ENCODE measurements around the gene GUCY1B1.

The GUCY1B1 gene

GRCh38 chr4:155758481-155759371 lies at the start of gene GUCY1B1:
Gene GUCY1B1, plus strand, starts transcription at chr4:155759021. Its CDS starts 120 bp downstream, at chr4:155759141.
- DNase-seq (ENCODE audit: low read depth), result peak; percentile 68

- DNase-seq (ENCODE audit: low read depth), result no peak
Observed at GRCh38 chr4:155709918-155710317, 48.9 kb upstream of the GUCY1B1 start.

- no peak for DNase-seq (ENCODE audit: low read depth)
Observed at GRCh38 chr4:155711556-155711955, 47.3 kb upstream of the GUCY1B1 start.

- no peak for DNase-seq (ENCODE audit: low read depth)
Observed at GRCh38 chr4:155712846-155713245, 46.0 kb upstream of the GUCY1B1 start.

- DNase-seq (ENCODE audit: low read depth), result no peak
Observed at GRCh38 chr4:155713911-155714310, 44.9 kb upstream of the GUCY1B1 start.

GRCh38 chr4:155722336-155722735 lies 36.5 kb upstream of the GUCY1B1 start:
- DNase-seq (ENCODE audit: low read depth), result no peak

- no peak for DNase-seq (ENCODE audit: low read depth)
Observed at GRCh38 chr4:155722816-155723499, 35.9 kb upstream of the GUCY1B1 start.

GRCh38 chr4:155724731-155725130 lies 34.1 kb upstream of the GUCY1B1 start:
- DNase-seq (ENCODE audit: low read depth), result no peak

GRCh38 chr4:155734065-155734464 lies 24.8 kb upstream of the GUCY1B1 start:
- DNase-seq (ENCODE audit: low read depth), result no peak

GRCh38 chr4:155734951-155735350 lies 23.9 kb upstream of the GUCY1B1 start:
- DNase-seq (ENCODE audit: low read depth), result no peak

- DNase-seq (ENCODE audit: low read depth), result no peak
Observed at GRCh38 chr4:155735496-155735895, 23.3 kb upstream of the GUCY1B1 start.

GRCh38 chr4:155738548-155738947 lies 20.3 kb upstream of the GUCY1B1 start:
- DNase-seq (ENCODE audit: low read depth), result no peak

GRCh38 chr4:155741546-155741945 lies 17.3 kb upstream of the GUCY1B1 start:
- no peak for DNase-seq (ENCODE audit: low read depth)

- DNase-seq (ENCODE audit: low read depth), result no peak
Observed at GRCh38 chr4:155742310-155743015, 16.4 kb upstream of the GUCY1B1 start.

GRCh38 chr4:155745984-155746383 lies 12.8 kb upstream of the GUCY1B1 start:
- DNase-seq (ENCODE audit: low read depth), result no peak

GRCh38 chr4:155748039-155748438 lies 10.8 kb upstream of the GUCY1B1 start:
- no peak for DNase-seq (ENCODE audit: low read depth)

- DNase-seq (ENCODE audit: low read depth), result no peak
Observed at GRCh38 chr4:155749041-155749440, 9.8 kb upstream of the GUCY1B1 start.

- DNase-seq (ENCODE audit: low read depth), result no peak
Observed at GRCh38 chr4:155751569-155751968, 7.3 kb upstream of the GUCY1B1 start.

- no peak for DNase-seq (ENCODE audit: low read depth)
Observed at GRCh38 chr4:155757745-155758265, 1.0 kb upstream of the GUCY1B1 start.

GRCh38 chr4:155759372-155760252 lies 791 bp downstream of the GUCY1B1 start:
- peak; percentile 1 for DNase-seq (ENCODE audit: low read depth)

GRCh38 chr4:155761047-155761446 lies 2.2 kb downstream of the GUCY1B1 start:
- DNase-seq (ENCODE audit: low read depth), result no peak

Data from activated T-cell treated with anti-CD3 and anti-CD28 coated beads for 48 hours (primary cell).